Measurements from ENCODE around the gene TFG. TPM values are rescaled to one million over a fixed set of nuclear protein-coding genes. Genes with fewer than 3 reads are reported as not detected.
A peak's percentile ranks its signal among the peaks of the same experiment; 100 is the strongest.
"Not testable (repeated sequence)": the region's sequence is repeated elsewhere in the genome, so short reads cannot be mapped to it uniquely, and the experiment has no call there.

The TFG gene
- 64.3 TPM for total RNA-seq

- DNase-seq = peak; percentile 93
Measured at GRCh38 chr3:100708989-100709841, at the start of gene TFG. Gene TFG (plus strand): TSS chr3:100709494. CDS start chr3:100713686, 4,192 bp downstream.

- DNase-seq = not testable (repeated sequence)
Measured at GRCh38 chr3:100661294-100661693, 48.0 kb upstream of the TFG start.

GRCh38 chr3:100662113-100662823, 47.0 kb upstream of the TFG start:
- DNase-seq = no peak

- no peak for DNase-seq
Measured at GRCh38 chr3:100665230-100665629, 44.1 kb upstream of the TFG start.

DNA sequence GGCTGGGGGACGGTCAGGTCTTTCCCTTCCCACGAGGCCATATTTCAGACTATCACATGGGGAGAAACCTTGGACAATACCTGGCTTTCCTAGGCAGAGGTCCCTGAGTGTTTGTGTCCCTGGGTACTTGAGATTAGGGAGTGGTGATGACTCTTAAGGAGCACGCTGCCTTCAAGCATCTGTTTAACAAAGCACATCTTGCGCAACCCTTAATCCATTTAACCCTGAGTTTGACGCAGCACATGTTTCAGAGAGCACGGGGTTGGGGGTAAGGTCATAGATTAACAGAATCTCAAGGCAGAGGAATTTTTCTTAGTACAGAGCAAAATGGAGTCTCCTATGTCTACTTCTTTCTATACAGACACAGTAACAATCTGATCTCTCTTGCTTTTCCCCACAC, 42.6 kb upstream of the TFG start:
- DNase-seq = not testable (repeated sequence)

GRCh38 chr3:100667316-100667715, 42.0 kb upstream of the TFG start:
- DNase-seq = not testable (repeated sequence)

GRCh38 chr3:100670995-100671394, 38.3 kb upstream of the TFG start:
- not testable (repeated sequence) for DNase-seq

- DNase-seq = no peak
Measured at GRCh38 chr3:100681496-100681895, 27.8 kb upstream of the TFG start.

DNA sequence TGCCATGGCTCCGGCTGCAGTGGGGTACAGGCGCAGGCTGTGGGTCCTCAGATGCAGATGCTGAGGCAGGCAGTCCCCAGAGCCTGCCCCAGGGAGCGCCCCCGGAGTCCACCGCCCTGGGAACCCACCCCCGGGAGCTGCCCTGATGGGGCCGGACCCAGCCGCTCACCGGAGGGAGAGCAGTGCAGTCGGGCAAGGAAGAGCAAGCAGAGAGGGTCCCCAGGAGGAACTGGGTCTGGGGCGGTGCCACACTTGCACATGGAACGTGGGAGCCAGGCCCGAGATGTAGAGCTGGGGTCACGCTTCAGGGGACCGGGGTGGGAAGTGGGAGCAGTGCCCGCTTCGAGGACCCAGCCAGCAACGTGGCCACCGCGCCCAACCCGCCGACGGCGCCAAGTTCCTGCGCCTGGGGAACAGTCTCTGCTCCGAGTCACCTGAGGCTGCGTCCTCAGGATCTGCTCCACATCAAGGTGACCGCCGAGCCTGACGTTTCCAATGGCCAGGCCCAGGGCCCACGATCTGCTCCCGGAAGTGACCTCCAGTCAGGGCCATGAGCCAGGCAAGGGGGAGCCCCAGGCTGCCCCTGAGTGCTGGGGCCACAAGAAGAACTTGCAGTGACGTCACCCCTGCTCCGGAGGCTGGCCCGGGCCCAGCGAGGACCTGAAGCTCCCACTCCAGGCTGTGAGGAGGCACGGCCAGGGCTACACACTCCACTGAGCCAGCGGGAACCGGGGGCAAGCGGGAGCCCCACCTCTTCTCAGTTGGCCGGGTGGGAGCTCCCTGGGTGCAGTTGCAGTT, 27.0 kb upstream of the TFG start:
- DNase-seq = no peak

GRCh38 chr3:100682854-100683760, 26.2 kb upstream of the TFG start:
- no peak for DNase-seq

GRCh38 chr3:100693225-100693624, 16.1 kb upstream of the TFG start:
- no peak for DNase-seq

DNA sequence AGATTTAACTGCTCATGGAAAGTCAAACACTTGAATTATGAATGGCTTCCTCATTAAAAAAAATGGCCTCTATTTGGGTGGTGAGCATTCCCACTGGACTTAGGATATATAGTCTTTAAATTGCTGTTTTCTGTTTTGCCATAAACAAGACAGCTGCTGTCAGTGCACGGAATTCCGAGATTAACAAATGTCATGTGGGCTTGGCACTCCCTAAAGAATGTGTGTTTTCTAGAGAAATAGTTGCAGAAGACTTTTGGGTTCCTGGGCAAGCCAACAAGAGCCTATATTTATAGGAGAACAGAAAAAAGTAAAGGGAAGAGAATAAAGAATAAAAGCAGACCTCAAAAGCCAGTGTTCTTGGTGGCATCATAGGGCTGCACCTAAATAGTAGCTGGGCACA, 13.6 kb upstream of the TFG start:
- no peak for DNase-seq

DNA sequence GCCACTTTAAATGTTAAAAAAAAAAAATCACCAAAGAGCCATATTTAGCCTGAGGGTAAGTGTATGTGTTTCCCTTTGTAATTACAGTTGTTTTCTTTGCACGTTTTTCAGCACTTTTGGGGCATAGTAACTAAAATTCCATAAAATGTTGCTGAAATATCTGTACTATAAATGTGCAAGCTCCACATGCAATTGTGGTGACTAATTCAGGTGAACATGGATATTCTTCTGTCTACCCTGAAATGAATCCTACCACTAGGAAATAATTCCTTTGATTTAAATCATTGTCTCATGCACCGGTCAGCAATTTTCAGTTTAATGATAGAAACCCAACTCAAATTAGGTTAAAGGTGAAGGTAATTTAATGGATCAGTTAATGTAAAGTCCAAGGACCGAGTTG, 13.1 kb upstream of the TFG start:
- DNase-seq = no peak

DNA sequence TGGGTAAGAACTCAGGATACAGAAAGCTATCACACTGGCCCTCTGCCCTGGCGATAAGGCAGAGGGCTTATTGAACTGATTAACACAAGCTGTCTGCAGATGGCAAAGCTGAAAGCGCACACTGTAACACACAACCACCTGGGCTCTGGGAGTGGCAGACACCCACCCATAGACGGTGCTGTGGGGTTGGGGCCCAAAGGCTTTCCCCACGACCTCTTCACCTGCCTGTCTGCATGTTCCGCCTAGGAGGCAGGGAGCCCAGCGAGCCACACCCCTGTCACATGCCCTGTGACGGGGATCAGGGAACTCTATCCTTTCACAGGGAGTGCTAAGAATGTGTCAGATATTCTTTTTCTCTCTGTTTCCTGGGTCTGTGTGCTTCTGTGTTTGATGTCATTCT, 12.1 kb upstream of the TFG start:
- DNase-seq = no peak

DNA sequence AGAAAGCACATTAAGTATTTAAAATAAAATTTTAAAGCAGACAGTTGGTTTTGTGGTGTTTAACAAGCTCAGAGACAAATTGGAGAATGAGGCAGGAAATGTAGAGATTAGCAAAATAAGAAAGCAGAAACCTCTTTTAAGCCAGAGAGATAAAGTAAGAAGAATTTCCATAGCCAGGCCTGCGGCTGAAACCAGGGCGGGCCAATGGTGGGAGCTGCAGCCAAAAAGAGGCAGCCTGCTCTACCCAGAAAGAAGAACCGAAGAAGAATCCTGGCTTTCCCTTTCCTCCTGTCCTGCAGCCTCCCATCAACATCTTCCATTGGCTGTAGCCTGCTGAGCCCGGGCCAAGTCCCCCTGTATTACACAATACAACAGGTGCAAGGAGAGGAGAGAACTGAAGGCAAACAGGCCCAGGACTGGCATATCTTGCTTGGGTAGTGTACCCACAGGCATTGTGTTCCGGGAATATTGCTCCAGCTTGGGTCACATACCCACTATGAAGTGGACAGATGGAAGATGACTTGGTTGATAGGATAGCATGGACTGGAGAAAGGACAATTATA, 11.5 kb upstream of the TFG start:
- no peak for DNase-seq

DNA sequence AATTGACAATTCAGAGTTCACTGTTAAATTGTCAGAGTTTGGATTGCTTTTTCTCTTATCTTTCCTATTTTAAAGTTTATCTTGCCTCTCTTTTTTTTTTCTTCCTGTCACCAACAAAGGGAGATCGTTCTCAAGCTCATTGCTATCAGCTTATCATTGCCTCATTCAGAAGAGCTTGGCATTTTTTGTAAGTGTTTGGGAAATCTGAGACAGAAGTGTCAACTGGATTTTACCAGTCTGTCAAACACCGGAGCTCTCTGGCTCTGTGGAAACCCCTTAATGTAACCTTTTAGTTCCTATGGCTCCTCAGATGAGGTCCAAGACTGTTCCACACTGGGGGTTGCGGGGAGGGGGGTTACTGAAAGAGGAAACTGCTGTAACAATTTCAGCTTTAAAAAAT, 10.6 kb upstream of the TFG start:
- no peak for DNase-seq

- no peak for DNase-seq
Measured at GRCh38 chr3:100700708-100701107, 8.6 kb upstream of the TFG start.

DNA sequence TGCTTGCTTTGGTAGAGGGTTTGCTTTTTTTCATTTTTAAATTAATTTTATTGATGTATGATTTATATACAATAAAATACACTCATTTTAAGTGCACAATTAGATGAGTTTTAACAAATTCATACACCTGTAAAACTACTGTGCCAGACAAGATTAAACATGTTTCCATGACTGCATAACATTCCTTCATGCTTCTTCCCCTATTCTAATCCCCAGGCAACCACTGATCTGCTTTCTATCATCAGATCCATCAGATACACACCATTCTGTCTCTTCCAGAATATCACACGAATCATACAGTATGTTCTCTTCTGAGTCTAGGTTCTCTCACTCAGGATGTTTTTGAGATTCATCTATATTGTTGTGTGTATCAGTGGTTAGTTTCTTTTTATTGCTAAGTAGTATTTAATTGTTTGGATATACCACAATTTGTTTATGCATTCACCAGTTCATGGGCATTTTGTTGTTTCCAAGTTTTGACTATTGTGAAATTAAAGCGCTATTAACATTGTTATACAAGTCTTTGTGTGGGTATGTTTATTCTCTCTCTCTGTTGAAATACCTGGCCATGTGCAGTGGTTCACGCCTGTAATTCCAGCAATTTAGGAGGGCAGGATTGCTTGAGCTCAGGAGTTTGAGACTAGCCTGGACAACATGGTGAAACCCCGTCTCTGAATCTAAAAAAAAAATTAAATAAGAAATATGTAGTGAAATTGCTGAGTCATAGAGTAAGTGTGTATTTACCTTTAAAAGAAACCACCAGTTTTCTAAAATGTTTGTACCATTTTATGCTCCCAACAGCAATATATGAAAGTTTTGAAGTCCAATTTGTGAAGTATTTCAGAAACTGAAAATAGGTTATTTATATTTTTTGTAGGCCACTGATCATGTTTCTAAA, 7.0 kb upstream of the TFG start:
- DNase-seq = no peak

GRCh38 chr3:100702980-100703345, 6.3 kb upstream of the TFG start:
- DNase-seq = no peak

DNA sequence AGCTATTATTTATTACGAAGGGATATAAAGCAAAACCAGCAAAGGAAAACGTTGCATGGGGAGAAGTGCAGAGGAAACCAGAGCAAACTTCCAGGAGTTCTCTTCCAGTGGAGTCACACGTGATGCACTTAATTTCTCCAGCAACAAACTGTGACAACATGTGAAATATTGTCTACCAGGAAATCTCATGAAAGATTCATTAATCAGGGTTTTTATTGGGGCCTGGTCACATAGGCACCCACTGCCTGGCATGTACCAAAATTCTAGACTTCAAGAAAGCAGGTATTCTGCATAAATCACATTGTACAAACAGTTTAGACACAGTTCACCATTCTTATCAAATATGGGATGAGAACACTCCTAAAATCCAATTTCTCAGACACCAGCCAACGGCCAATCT, 5.4 kb upstream of the TFG start:
- no peak for DNase-seq

Data from occipital lobe (tissue), 2 donors.